AG04450 (cell line): ENCODE measurements around the gene RNF220. TPM values are rescaled to one million over a fixed set of nuclear protein-coding genes. Genes with fewer than 3 reads are reported as not detected.

Experiments
- CTCF ChIA-PET: fragments of 300-600, 350-600 bp; formaldehyde crosslinking; extraction: SDS; loops from one replicate; lab custom pipeline; 2022; ENCODE audit warnings: antibody characterized with exemption, inconsistent platforms; lab: Charles Lee
- POLR2A ChIA-PET: fragments of 350-600 bp; formaldehyde crosslinking; extraction: SDS; loops from one replicate; lab custom pipeline; 2021; ENCODE audit warnings: antibody characterized with exemption, inconsistent platforms; lab: Yijun Ruan, JAX
- DNase-seq: peaks from one replicate; pipeline ENCODE4 v3.0.0-alpha.2; 2011; ENCODE audit warnings: low read depth, low spot score
- H3K27ac ChIP-seq: one replicate; pipeline ENCODE4 v1.5.1; 2012; ENCODE audit warnings: low read depth, low read length, control low read depth
- H3K27me3 ChIP-seq: one replicate; pipeline ENCODE4 v1.6.0; 2012; ENCODE audit warnings: low read length; ENCODE audit not compliant: control insufficient read depth, insufficient read depth
- H3K4me3 ChIP-seq: 2 replicates; pipeline ENCODE4 v1.5.1; 2011; ENCODE audit warnings: mild to moderate bottlenecking, low read depth, low read length, control low read depth
- H3K9me3 ChIP-seq: 2 replicates; pipeline ENCODE4 v1.5.1; 2012; ENCODE audit warnings: low read length; ENCODE audit not compliant: control insufficient read depth, insufficient read depth
- polyA plus RNA-seq: library from polyadenylated mRNA; depleted of rRNA; stranded (reverse); fragments of >200 nt; gene quantifications from 2 replicates; pipeline ENCODE4 v1.2.3, GENCODE V29; 2011
- TF ChIP-seq, protein P1 (sequence below): IDR thresholded peaks from 2 replicates; pipeline ENCODE4 v1.5.1; 2011; ENCODE audit warnings: low read depth, low read length, control low read depth, inconsistent platforms

The RNF220 gene
- polyA plus RNA-seq, 1 experiment = 46.4 TPM

DNA sequence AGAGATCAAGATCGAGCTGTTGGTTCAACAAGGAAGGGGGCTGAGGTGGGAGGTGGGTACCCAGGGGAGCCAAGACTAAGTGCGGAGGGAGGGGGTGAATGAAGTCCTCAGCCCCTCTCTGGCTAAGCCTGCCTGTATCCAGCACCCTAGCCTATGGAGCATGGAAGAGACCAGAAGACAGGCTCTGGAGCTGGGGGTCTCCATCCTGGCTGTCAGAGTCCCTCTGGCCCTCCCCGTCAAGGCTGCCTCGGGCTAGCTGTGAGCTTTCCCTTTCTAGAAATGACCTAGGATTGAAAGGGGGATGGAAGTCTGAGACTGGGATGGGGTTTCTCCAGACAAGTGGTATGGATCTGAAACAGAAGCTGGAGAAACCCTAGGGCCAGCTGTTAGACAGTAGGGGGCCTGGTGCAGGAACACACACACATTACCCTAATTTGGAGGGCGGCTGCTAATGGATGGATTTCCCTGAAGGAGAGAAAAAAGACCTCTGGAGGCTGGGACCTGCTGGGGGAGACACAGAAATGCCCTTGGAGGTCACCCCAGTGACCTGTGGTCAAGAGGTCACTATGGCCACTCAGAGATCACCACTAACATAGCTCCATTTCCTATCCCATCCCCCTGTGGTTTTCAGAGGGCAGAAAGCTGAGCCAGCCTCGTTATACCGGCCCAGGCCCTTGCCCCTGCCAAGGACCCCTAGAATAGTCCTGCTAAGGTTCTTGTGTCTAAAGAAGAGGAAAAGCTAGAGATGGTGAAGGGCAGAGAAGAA is 161.4 kb downstream of the RNF220 start:
- TF ChIP-seq, protein P1, sequence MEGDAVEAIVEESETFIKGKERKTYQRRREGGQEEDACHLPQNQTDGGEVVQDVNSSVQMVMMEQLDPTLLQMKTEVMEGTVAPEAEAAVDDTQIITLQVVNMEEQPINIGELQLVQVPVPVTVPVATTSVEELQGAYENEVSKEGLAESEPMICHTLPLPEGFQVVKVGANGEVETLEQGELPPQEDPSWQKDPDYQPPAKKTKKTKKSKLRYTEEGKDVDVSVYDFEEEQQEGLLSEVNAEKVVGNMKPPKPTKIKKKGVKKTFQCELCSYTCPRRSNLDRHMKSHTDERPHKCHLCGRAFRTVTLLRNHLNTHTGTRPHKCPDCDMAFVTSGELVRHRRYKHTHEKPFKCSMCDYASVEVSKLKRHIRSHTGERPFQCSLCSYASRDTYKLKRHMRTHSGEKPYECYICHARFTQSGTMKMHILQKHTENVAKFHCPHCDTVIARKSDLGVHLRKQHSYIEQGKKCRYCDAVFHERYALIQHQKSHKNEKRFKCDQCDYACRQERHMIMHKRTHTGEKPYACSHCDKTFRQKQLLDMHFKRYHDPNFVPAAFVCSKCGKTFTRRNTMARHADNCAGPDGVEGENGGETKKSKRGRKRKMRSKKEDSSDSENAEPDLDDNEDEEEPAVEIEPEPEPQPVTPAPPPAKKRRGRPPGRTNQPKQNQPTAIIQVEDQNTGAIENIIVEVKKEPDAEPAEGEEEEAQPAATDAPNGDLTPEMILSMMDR = no peak
- Histone ChIP-seq H3K27me3 (peaks cover 70% of the 10 kb centered on the region), H3K9me3 (no peaks in the 10 kb centered on the region), H3K4me3 (no peak overlapping the region), H3K27ac (no peak overlapping the region)
- DNase-seq = no peak
- ChIA-PET CTCF (no interaction called here), POLR2A (no interaction called here)

DNA sequence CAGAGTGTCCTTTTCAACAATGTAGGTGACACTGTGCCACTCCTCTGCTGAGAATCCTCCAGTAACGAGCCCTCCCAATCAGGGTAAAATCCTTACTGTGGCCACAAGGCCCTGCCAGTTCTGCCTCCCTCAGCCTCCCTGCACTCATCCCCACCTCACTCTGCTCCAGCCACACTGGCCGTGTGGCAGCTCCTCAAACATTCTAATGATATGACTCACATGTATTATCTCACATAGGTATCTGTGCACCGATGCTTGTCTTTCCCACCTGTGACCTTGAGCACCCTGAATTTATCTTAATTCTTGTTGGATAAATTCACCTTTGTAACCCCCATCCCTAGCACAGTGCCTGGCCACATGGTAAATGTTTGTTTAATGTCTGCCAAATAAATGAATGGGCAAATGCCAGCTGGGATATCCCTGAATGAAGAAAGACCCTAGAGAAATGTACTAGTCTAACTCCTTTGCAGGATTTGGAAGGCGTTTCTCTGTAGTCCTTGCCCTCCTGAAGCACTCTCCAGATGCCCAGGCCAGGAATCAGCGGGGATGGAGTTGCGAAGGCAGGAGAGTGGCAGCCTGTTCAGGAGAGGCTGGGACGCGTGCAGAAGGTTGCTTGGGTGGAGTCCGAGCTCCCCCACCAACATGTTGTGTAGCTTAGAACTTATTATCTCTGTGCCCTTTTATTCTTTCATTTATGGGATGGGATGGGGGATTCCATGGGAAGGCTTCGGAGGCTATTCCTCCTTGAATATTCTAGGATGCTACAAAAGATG is 163.3 kb downstream of the RNF220 start:
- H3K27ac ChIP-seq = no peak overlapping the region
- CTCF ChIA-PET = no interaction called here
- no peaks in the 10 kb centered on the region for H3K9me3 ChIP-seq
- TF ChIP-seq, protein P1 = no peak
- peaks cover 63% of the 10 kb centered on the region for H3K27me3 ChIP-seq
- DNase-seq = no peak
- H3K4me3 ChIP-seq = no peak overlapping the region
- POLR2A ChIA-PET = no interaction called here

DNA sequence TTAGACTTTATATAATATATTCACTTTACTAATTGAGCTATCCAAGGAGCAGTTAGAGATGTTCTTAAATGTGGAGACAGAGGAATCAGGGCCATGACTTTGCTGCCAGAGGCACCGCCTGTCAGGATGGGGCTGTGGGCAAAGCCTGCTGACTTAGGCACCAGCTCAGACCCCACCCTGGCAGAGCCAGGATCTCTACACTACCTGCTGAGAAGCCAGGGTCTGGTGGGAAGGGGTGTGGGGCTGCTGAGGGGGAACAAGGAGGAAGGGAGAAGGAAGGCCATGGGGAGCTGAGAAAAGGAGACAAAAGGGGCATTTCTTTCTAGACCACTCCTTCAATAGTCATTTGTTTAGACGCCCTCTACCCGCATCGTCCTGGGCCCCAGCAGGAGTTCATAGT is 164.4 kb downstream of the RNF220 start:
- CTCF ChIA-PET = interaction anchor here (0.6 kb wide), 1 partner anchor 114 kb away, joined by 4 read pairs; no protein-coding TSS in a partner anchor
- Histone ChIP-seq H3K4me3 (no peak overlapping the region), H3K9me3 (no peaks in the 10 kb centered on the region), H3K27me3 (peaks cover 62% of the 10 kb centered on the region), H3K27ac (no peak overlapping the region)
- TF ChIP-seq, protein P1 = no peak
- POLR2A ChIA-PET = interaction anchor here (0.6 kb wide), 1 partner anchor 119 kb away, joined by 7 read pairs; no protein-coding TSS in a partner anchor
- DNase-seq = no peak

DNA sequence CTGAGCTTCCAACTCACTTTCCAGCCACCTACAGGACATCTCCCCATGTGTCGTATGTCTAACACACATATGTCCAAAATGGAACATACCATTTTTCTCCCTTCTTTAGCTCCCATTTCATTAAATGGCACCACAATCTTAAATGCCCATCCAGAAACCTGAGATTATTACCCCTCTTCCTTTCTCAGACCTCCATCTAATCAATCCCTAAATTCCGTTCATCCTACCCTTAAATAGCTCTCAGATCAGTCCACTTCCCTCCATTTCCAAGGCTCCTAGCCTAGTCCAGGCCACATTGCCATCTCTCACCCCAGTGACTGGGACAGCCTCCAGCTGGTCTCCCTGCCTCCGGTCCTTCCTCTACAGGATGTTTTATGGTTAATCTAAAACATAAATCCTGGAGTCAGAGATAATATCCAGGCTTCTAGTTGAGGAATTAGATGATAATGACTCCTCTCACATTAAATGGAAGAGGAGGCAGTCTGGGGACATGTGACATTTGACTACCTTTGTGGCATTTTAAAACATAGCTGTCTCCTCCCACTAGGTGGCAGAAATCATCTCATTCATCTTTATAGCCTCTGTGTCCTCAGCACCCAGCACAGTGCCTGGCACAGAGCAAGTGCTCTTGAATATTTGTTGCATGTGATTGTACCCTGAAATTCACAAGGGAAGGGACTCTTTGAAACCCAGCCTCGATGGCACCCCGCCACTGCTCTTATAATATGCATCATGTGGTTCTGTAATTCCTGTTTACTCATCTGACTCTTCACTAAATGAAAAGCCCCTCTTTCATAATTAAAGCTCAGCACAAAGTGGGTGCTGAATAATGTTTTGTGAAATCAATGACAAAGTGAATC is 166.9 kb downstream of the RNF220 start:
- H3K9me3 ChIP-seq = no peaks in the 10 kb centered on the region
- CTCF ChIA-PET = interaction anchor here (0.5 to 2.6 kb wide), 6 partner anchors 23 to 1065 kb away, joined by 3 to 16 read pairs (median 4); no protein-coding TSS in a partner anchor
- no peak for DNase-seq
- TF ChIP-seq, protein P1 = peak; percentile 36
- H3K27me3 ChIP-seq = peaks cover 52% of the 10 kb centered on the region
- no peak overlapping the region for H3K27ac ChIP-seq
- POLR2A ChIA-PET = no interaction called here
- no peak overlapping the region for H3K4me3 ChIP-seq
